Measurements from ENCODE around the gene PLPP7. TPM values are rescaled to one million over a fixed set of nuclear protein-coding genes. Genes with fewer than 3 reads are reported as not detected.
"Not testable (repeated sequence)": the region's sequence is repeated elsewhere in the genome, so short reads cannot be mapped to it uniquely, and the experiment has no call there.

PLPP7 gene
- total RNA-seq, 1 experiment from 2014 or later, result not detected

DNA sequence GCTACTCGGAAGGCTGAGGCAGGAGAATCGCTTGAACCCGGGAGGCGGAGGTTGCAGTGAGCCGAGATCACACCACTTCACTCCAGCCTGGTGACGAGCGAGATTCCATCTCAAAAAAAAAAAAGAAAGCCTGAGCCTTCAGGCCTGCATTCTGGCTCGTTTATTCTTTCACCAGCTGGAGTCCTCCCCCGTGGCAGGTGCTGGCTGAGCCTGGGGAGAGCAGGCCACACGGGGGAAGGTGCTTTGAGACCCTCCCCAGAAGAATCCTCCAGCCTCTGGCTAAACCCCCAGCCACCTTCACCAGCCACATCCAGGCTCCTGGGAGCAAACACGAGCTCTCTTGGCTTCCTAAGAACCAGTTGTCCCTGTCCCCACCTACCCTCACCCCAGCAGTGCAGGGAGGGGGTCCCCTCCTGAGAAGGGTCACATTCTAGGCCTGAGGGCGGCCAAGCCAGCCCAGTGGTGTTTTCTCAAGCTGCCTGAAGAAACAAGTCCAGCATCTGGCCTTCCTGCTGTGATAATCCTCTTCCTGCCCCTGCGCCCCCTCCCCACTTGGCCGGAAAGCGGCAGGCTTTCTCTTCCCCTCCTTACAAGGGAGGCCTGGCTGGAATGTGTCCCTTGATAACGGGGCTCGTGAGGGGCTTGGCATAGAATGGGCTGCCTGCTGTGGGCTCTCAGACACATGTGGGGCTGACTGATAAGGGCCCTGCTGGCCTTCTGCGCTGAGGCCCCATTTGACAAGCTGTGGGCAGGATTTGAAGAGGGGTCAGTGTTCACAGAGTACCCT lies 41.5 kb downstream of the PLPP7 start:
- CTCF ChIA-PET, result interaction anchor here (0.7 to 1.4 kb wide), 5 partner anchors 9 to 410 kb away, joined by 3 to 4 read pairs (median 3); no protein-coding TSS in a partner anchor
- H3K4me3 Mint-ChIP-seq (ENCODE audit: unreplicated experiment), result no peak overlapping the region
- TF ChIP-seq, protein P1, sequence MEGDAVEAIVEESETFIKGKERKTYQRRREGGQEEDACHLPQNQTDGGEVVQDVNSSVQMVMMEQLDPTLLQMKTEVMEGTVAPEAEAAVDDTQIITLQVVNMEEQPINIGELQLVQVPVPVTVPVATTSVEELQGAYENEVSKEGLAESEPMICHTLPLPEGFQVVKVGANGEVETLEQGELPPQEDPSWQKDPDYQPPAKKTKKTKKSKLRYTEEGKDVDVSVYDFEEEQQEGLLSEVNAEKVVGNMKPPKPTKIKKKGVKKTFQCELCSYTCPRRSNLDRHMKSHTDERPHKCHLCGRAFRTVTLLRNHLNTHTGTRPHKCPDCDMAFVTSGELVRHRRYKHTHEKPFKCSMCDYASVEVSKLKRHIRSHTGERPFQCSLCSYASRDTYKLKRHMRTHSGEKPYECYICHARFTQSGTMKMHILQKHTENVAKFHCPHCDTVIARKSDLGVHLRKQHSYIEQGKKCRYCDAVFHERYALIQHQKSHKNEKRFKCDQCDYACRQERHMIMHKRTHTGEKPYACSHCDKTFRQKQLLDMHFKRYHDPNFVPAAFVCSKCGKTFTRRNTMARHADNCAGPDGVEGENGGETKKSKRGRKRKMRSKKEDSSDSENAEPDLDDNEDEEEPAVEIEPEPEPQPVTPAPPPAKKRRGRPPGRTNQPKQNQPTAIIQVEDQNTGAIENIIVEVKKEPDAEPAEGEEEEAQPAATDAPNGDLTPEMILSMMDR (IDR thresholded peaks at IDR 0.05; ENCODE audit: unreplicated experiment), result no peak
- no TSS peak for BruUV-seq (replicated peaks)
- H3K36me3 Mint-ChIP-seq (ENCODE audit: insufficient read depth, unreplicated experiment), result no peaks in the 10 kb centered on the region
- intact Hi-C loops (cut with micrococcal nuclease), result no loop called here
- no peak overlapping the region for H3K27ac Mint-ChIP-seq (ENCODE audit: low read depth, unreplicated experiment)
- no peaks in the 10 kb centered on the region for H3K4me1 Mint-ChIP-seq (ENCODE audit: insufficient read depth, unreplicated experiment)
- H3K27me3 Mint-ChIP-seq (ENCODE audit: insufficient read depth, unreplicated experiment), result peaks cover 29% of the 10 kb centered on the region
- POLR2A ChIA-PET, result no interaction called here
- H3K9me3 Mint-ChIP-seq (ENCODE audit: unreplicated experiment), result no peaks in the 10 kb centered on the region
- no peak for DNase-seq (ENCODE audit: unreplicated experiment)

DNA sequence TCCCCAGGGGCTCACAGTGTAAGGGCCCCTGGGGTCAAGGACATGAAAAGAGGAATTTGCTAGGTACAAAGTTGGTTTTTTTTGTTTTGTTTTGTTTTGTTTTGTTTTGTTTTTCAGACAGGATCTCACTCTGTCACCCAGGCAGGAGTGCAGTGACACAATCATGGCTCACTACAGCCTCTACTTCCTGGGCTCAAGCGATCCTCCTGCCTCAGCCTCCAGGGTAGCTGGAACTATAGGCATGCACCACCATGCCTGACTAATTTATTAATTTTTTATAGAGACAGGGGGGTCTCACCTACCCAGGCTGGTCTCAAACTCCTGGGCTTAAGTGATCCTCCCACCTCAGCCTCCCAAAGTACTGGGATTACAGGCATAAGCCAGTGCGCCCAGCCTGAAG lies 42.5 kb downstream of the PLPP7 start:
- peaks cover 29% of the 10 kb centered on the region for H3K27me3 Mint-ChIP-seq (ENCODE audit: insufficient read depth, unreplicated experiment)
- POLR2A ChIA-PET, result not testable (repeated sequence)
- CTCF ChIA-PET, result interaction anchor here (1.1 to 1.4 kb wide), 2 partner anchors 14 to 154 kb away, joined by 3 to 4 read pairs; no protein-coding TSS in a partner anchor

DNA sequence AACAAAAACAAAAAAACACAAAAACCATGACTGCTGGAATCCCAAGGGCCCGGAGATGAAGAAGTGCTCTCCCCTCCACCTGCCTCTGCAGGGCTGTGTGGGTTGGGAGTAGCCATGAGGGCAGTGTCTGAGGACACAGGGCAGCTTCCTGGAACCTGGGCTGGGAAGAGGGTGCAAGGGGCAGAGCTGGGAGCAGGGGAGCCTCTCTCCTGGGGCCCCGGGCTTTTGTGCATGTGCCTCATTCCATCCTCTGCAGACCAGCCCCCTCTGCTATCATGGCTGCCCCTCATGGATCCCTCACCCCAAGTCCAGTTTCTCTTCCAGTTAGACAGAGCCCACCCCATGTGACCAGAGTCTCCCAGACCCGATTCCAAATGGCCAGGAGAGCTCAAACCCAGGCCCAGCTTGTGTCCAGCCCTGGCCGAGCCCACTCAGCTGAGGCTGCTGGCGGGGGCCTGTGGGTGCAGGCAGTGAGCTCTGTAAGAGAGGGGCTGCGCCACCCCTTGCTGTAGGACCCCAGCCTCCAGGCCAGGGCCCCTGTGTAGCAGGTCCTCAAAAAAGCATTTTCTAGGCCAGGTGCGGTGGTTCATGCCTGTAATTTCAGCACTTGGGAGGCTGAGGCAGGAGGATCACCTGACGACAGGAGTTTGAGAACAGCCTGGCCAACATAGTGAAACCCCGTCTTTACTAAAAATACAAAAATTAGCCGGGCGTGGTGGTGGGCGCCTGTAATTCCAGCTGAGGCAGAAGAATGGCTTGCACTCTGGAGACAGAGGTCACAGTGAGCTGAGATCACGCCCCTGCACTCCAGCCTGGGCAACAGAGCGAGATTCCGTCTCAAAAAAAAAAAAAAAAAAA lies 44.5 kb downstream of the PLPP7 start:
- BruUV-seq (replicated peaks), result no TSS peak
- intact Hi-C loops (cut with micrococcal nuclease), result no loop called here
- Mint-ChIP-seq H3K4me3 (ENCODE audit: unreplicated experiment) (no peak overlapping the region), H3K4me1 (ENCODE audit: insufficient read depth, unreplicated experiment) (no peaks in the 10 kb centered on the region), H3K27ac (ENCODE audit: low read depth, unreplicated experiment) (no peak overlapping the region), H3K9me3 (ENCODE audit: unreplicated experiment) (no peaks in the 10 kb centered on the region), H3K36me3 (ENCODE audit: insufficient read depth, unreplicated experiment) (no peaks in the 10 kb centered on the region), H3K27me3 (ENCODE audit: insufficient read depth, unreplicated experiment) (peaks cover 10% of the 10 kb centered on the region)
- TF ChIP-seq, protein P1 (IDR thresholded peaks at IDR 0.05; ENCODE audit: unreplicated experiment), result no peak
- DNase-seq (ENCODE audit: unreplicated experiment), result no peak
- ChIA-PET POLR2A (no interaction called here), CTCF (interaction anchor here (0.7 to 4.3 kb wide), 4 partner anchors 145 to 287 kb away, joined by 3 to 103 read pairs (median 4); no protein-coding TSS in a partner anchor)

More for the DNA sequence above, 42.5 kb downstream of the PLPP7 start:
- BruUV-seq (replicated peaks); H3K4me3 Mint-ChIP-seq (ENCODE audit: unreplicated experiment); DNase-seq (ENCODE audit: unreplicated experiment); H3K4me1 Mint-ChIP-seq (ENCODE audit: insufficient read depth, unreplicated experiment); intact Hi-C loops (cut with micrococcal nuclease); H3K36me3 Mint-ChIP-seq (ENCODE audit: insufficient read depth, unreplicated experiment); H3K27ac Mint-ChIP-seq (ENCODE audit: low read depth, unreplicated experiment); H3K9me3 Mint-ChIP-seq (ENCODE audit: unreplicated experiment): not testable (repeated sequence)

DNA sequence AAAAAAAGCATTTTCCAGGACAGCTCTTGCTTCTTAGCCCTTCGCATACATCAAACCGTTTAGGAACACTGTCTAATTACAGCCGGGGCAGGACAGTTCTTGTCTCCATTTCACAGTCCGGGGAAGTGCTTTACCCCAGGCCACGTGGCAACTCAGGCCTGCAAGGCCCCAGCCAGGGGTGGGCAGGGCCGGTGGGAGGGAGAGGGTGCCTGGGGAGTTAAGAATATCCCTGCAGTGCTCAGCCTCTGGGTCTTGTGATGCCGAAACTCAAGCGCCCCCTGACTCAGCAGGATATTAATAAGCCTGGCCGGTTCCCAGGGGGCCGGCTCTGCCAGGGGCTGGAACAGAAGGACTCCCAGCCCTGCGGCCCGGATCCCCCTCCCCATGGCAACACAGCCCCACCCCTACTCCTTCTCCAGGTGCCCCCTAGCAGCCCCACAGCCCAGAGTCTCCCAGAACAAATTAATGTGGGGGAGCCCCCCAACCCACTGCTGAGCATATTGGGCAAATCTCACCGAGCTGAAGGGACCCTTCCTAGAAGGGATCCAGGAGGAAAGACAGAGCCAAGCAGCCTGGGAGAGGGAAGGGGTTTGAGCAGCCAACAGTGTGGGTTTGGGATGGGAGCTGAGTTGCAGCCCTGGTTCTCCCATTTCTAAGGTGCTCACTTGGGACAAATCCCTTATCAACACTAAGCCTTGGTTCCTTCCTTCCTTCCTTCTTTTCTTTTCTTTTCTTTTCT lies 45.3 kb downstream of the PLPP7 start:
- H3K9me3 Mint-ChIP-seq (ENCODE audit: unreplicated experiment), result no peaks in the 10 kb centered on the region
- no peak overlapping the region for H3K4me3 Mint-ChIP-seq (ENCODE audit: unreplicated experiment)
- no peaks in the 10 kb centered on the region for H3K36me3 Mint-ChIP-seq (ENCODE audit: insufficient read depth, unreplicated experiment)
- intact Hi-C loops (cut with micrococcal nuclease), result no loop called here
- TF ChIP-seq, protein P1 (IDR thresholded peaks at IDR 0.05; ENCODE audit: unreplicated experiment), result no peak
- H3K27ac Mint-ChIP-seq (ENCODE audit: low read depth, unreplicated experiment), result no peak overlapping the region
- no peak for DNase-seq (ENCODE audit: unreplicated experiment)
- H3K27me3 Mint-ChIP-seq (ENCODE audit: insufficient read depth, unreplicated experiment), result peaks cover 2% of the 10 kb centered on the region
- no TSS peak for BruUV-seq (replicated peaks)
- ChIA-PET POLR2A (interaction anchor here (0.5 to 0.6 kb wide), 3 partner anchors 24 to 113 kb away, joined by 3 to 4 read pairs (median 3); no protein-coding TSS in a partner anchor), CTCF (interaction anchor here (0.5 to 4.3 kb wide), 15 partner anchors 9 to 369 kb away, joined by 3 to 103 read pairs (median 4); no protein-coding TSS in a partner anchor)
- H3K4me1 Mint-ChIP-seq (ENCODE audit: insufficient read depth, unreplicated experiment), result no peaks in the 10 kb centered on the region
